GM04504 (cell line): Measurements from ENCODE around the gene PADI4.

Source experiments
- DNase-seq: peaks from one replicate; pipeline ENCODE4 v3.0.0-alpha.2; 2012; ENCODE audit warnings: low read depth

Gene PADI4

DNA sequence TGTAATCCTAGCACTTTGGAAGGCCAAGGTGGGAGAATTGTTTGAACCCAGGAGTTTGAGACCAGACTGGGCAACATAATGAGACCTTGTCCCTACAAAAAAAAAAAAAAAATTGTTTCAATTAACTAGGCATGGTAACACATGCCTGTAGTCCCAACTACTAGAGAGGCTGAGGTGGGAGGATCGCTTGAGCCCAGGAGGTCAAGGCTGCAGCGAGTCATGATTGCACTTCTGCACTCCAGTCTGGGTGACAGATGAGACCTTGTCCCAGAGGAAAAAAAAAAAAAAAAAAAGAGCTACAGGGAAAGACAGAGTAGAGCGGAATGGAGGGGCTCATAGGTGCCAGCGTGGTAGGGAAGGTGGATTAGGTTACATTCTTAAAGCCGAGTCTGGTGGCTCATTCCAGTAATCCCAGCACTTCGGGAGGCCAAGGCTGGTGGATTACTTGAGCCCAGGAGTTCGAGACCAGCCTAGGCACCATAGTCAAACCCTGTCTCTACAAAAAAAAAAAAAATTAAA lies 43.0 kb downstream of the PADI4 start:
- DNase-seq = no peak

DNA sequence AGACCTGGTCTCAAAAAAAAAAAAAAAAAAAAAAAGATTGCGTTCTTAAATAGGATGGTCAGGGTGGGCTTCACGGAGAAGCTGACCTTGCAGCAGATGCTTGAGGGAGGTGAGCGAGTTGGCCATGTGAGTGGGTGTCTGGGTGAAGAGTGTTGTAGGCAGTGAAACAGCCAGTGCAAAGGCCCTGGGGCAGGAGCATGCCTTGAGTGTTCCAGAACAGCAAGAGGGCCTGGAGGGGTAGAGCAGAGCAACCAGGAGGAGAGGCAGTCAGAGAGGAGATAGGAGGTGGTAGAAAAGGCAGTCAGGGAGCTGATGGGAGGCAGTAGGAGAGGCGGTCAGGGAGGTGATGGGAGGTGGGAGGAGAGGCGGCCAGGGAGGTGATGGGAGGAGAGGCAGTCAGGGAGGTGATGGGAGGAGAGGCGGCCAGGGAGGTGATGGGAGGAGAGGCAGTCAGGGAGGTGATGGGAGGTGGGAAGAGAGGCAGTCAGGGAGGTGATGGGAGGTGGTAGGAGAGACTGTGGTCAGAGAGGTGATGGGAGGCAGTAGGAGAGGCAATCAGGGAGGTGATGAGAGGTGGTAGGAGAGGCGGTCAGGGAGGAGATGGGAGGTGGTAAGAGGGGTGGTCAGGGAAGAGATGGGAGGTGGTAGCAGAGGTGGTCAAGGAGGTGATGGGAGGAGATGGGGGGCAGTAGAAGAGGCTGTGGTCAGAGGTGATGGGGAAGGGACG lies 43.8 kb downstream of the PADI4 start:
- DNase-seq = no peak

DNA sequence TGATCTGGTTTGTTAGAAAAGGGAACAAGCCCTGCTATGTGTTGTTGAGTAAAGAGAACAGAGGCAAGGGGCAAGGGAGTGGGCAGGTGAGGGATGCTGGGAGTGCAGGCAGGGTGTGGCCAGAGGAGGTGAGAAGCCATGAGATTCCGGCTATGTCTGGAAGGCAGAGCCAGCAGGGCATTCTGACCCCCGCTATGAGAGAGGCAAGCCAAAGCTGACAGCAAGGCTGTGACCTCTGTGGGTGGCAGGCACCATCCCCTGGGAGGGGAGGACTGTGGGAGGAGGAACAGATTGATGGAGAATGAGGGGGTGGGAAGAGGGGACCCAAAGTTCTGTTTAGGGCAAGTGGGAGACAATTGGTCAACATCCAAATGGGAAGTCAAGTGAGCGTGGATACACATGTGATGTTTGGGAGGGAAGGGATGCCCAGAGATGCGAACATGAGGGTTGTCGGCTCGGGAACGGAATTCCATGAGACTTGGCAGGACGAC lies 44.5 kb downstream of the PADI4 start:
- DNase-seq = no peak

DNA sequence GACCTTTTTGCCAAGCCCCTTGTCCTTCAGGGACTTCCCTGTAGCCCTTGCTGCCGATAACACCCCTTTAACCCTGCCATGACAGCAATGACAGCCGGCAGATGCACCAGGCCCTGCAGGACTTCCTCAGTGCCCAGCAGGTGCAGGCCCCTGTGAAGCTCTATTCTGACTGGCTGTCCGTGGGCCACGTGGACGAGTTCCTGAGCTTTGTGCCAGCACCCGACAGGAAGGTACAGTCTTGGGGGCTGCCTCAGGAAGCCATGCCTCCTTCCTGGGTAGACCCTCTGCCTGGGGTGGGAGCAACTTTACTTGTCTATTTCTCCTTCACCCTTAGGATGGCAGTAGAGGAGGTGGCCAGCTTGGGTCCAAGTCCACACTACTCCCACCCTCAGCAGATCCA lies 47.9 kb downstream of the PADI4 start:
- no peak for DNase-seq

DNA sequence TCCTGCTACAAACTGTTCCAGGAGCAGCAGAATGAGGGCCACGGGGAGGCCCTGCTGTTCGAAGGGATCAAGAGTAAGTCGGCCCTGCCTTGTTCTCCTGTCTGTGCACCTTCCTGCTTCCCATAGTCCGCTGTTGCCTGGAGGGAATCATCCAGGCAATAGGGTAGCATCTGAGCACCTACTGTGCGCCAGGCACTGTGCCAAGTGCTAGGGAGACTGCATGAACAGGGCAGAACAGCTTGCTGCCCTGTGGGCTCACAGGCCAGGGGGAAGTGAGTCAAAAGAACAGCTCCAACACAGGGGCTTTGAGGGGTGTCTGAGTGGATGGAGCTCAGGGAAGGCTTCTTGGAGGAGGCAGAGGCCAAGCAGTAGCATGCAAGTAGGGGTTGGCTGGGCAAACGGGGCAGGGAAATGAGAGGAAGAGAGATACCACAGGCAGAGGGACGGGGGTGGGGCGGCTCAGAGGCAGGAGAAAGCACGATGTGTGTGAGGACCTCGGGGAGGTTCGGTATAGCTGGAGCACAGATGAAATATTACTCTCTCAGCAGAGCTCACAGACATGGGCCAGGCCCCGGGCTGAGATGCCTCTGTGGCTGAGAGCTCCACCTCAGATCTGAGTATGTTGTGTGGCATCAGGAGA lies 48.5 kb downstream of the PADI4 start:
- DNase-seq = no peak

DNA sequence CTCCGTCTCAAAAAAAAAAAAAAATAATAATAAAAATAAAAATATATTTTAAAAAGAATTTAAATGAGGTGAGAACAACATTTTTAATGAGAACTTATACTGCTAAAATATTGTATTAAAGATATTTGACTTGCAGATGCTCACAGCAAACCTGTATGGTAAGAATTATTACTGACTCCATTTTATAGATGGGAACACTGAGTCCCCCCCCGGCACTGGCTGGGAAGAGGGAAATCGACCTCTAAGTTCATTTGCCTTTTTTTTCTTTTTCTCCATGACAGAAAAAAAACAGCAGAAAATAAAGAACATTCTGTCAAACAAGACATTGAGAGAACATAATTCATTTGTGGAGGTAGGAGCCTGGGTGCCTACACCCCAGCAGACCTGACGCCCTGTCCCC lies 50.6 kb downstream of the PADI4 start:
- DNase-seq = no peak

DNA sequence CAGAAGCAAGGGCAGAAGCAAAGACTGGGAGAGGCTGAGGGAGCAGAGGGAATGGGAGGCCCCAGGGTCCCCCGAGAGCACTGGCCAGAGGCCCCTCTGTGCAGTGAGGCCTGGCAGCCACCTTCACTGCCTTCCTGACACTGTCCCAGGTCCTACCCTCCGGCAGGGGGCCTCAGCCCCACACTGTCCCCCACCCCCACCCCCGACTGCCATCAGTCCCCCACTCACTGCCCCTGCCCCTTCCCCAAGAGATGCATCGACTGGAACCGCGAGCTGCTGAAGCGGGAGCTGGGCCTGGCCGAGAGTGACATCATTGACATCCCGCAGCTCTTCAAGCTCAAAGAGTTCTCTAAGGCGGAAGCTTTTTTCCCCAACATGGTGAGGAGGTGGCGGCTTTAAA lies 51.0 kb downstream of the PADI4 start:
- no peak for DNase-seq

DNA sequence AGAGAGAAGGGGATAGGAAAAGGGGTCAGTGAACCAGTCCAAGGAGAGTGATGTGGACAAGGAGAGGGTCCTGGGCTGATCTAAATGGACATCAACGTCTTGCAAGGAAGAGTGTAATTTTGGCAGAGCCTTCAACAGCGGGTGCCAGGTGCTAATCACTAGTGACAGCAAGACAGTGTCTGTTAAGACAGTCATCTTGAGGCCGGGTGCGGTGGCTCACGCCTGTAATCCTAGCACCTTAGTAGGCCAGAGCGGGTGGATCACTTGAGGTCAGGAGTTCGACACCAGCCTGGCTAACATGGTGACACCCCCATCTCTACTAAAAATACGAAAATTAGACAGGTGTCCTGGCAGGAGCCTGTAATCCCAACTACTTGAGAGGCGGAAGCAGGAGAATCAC lies 51.8 kb downstream of the PADI4 start:
- DNase-seq = no peak

DNA sequence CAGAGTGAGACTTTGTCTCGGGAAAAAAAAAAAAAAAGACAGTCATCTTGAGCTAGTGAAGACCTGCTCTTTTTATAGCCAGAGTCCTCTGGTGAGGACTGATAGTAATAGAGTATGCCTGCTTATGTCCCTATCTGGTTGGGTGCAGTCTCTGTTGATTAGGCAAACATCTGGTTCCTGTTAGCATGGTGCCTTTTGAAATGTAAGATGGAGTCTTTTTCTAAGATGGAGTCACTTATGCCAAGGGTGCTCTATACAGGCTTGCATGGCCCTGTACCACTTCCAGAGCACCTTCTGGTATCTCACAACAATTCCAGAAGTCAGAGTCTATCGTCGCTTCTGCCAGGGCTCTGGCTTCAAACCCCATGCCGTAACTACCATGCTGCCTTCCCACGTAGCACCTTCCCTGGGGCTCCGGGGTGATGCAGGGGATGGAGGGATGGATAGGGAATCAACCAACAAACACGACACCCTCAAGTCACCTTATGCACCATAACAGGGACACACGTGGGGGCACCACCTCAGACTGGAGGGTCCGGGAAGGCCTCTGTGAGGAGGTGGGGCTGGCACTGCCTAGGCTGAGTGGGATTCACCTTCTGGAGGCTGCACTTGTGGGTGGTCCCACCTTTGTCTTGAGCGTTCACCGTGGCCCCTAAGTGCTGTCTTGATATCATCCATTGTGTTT lies 52.4 kb downstream of the PADI4 start:
- no peak for DNase-seq

DNA sequence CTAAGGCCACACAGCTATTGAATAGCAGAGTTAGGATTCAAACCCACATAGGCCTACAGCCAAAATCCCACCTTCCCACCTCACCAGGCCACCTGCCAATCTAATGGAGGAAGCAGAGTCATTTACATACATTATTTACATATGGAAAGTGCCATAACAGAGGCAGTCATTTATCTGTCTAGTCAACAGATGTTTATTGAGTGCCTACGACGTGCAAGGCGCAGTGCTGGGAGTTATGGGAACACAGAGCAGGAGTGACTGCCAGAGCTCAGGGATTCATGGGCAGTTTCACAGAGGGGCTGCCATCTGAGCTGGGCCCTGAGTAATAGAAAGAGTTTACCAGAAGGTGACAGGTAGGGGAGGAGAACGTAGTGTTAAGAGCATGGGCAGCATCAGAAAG lies 53.7 kb downstream of the PADI4 start:
- DNase-seq = no peak

DNA sequence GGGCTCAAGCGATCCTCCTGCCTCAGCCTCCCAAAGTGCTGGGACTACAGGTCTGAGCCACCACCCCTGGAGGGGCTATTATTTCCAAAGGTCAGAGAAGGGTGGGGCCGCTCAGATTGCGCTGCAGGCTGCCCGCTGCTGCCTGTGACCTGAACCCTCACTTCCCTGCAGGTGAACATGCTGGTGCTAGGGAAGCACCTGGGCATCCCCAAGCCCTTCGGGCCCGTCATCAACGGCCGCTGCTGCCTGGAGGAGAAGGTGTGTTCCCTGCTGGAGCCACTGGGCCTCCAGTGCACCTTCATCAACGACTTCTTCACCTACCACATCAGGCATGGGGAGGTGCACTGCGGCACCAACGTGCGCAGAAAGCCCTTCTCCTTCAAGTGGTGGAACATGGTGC lies 55.4 kb downstream of the PADI4 start:
- no peak for DNase-seq

DNA sequence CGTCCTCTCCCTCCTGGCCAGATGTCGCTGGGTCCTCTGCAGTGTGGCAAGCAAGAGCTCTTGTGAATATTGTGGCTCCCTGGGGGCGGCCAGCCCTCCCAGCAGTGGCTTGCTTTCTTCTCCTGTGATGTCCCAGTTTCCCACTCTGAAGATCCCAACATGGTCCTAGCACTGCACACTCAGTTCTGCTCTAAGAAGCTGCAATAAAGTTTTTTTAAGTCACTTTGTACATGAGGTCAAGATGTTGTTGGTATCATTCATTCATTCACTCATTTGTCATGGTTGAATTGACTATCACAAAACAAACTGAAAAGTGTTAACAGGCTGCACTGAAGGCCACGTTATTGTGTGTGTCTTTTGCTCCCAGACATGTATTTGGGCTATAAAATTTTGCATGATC lies 55.8 kb downstream of the PADI4 start:
- no peak for DNase-seq

DNA sequence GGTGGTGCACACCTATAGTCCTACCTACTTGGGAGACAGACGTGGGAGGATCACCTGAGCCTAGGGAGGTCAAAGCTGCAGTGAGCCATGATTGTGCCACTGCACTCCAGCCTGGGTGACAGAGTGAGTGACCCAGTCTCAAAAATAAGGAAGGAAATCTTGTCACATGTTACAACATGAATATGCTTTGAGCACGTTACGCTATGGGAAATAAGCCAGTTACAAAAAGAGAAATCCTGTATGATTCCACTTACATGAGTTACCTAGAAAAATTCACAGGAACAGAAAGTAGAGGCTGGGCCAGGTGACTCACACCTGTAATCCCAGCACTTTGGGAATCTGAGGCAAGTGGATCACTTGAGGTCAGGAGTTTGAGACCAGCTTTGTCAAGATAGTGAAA lies 57.3 kb downstream of the PADI4 start:
- DNase-seq = no peak

DNA sequence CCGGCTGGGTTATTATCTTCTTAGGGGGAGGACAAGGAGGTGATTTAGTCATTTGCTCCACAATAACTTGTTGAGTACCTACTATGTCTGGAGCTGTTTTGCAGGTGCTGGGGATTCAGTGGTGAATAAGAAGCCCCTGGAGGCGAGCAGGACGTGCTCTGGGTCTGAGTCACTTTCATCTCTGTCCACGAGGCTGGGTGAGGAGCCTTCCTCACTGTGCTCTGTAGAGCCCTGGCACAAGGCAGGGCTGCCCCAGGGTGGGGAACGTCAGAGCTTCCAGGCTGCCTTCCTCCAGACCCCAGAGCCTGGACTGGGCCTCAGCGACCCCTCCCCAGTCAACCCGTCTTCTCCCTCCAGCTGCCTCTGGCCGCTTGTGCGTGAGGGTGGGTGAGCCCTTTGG lies 61.5 kb downstream of the PADI4 start:
- DNase-seq = no peak

DNA sequence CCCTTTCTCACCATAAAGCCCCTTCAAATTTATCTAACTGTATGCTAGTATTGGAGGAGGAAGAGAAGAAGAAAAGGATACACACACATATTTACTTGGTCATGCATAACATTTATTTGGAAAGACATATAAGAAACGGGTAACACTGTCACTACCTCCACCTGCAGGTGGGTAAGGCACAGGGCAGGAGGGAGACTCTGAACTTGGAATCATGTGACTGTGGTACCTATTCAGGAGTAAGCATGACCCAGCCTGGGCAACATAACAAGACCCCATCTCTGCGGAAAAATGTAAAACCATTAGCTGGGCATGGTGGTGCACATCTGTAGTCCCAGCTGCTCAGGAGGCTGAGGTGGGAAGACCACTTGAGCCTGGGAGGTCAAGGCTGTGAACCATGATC lies 62.6 kb downstream of the PADI4 start:
- DNase-seq = no peak

DNA sequence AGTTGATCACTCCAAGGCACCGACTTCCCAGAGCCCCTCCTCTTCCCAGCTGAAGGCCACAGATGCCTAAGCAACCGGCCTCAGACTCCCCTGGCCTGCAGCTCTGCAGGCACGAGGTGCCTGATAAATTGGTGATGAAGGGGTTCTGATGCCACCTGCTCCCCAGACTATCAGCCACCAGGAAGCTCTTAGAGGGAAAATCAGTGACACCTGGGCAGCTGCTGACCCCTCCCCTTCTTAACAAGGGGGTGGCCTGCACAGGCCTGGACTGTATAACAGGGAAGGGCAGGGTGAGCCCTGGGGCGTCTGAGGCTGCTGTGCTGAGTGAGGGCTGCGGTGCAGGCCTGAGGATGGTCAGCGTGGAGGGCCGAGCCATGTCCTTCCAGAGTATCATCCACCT lies 63.9 kb downstream of the PADI4 start, which contains the start of gene PADI6:
Gene PADI6 (plus strand): TSS at position 301 of the 400 bp plus-strand sequence. CDS start 50 bp downstream, at position 351.
- no peak for DNase-seq

DNA sequence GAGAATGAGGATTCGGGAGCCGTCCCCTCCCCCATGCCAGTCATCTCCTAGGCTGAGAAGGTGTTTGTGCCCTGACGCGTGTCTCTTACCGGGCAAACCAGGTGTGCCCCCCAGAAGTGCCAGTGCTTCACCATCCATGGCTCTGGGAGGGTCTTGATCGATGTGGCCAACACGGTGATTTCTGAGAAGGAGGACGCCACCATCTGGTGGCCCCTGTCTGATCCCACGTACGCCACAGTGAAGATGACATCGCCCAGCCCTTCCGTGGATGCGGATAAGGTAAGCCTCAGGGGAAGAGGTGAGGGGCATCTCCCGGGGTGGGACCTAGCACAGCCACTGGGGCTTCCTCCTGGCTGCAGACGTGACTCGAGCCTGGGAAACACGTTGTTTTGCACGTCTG lies 65.0 kb downstream of the PADI4 start:
- DNase-seq = no peak

DNA sequence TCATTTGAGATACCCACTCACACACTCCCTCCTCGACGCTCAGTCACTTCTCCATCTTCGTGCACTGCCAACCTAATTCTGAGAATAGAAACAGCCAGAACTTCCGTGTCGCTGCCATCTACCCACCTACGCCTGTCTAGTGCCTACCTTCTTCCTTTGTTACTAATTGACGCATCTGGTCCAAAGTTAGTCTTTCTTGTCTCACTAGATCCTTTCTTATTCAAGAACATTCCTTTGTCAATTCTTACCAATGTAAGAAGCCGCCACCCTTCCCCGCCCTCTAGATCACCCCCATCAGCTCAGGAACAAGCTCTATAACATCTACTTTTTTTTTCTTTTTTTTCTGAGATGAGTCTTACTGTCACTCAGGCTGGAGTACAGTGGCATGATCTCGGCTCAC lies 67.7 kb downstream of the PADI4 start:
- no peak for DNase-seq

DNA sequence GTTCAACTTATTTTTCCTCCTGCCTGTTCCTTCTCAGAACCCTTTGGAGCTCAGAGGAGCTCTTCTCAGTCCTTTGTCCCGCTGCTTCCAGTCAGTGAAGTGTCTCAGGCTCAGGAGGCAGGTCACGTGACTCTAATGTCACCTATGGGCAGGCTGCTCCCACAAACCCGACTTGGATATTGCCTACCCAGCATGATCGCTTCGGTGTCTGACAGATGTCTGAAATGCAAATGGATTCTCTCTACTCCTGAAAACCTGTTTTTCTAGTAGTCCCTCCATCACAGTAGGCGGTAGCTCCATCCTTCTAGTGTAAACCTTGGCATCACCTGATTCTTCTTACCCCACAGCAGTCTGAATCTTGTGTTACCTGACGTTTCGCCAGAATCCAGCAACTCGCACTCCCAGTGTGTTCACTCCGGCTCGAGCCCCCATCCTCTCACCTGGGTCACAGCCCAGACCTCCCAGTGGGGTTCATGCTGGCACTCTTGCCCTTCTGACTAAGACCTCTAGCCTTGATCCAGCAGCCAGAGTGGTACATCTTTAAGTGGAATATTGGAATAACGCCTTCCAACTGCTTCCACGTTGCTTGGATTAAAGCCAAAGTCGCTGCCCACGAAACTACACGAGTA lies 69.4 kb downstream of the PADI4 start:
- no peak for DNase-seq

DNA sequence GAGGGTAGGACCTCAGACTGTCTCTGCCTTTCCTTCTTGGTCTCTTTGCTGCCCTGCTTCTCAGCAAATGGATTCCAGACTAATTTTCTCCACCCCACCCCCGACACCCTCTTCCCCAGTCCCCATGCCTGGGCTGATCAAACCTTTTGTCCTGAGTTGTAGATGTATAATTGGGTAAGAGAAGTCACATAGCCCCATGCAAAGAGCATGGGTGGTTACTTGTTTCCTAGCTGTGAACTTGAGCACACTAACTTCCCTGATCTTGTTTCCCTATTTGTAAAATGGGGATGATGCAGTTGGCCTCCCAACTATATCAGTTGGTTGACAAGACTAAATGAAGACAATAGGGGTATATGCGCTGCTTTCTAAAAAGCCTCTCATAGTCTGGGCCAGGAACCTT lies 73.2 kb downstream of the PADI4 start:
- no peak for DNase-seq

DNA sequence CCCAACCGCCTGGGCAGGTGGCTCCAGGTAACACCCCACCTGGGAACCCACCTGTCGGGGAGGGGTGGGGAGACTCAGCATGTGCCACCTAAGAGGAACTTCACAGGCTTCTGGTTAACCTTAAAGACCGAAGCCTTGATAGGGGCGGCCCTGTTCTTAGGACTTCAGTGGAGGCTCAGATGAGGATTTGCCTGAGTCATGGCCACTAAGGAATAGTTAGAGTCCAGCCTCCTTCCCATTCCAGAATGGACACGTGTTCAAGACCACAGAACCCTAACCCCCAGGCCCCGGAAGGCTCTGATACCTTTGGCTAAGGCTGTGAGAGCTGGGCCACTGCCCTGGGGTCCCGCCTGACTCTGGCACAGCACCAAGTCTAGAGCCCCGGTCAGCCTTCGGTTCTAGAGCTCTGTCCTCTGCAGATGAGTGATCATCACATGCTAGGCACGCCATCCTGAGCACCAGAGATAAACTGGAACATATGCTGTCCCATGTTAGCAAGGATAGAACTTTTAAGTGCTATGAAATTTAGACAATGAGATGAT lies 84.3 kb downstream of the PADI4 start:
- DNase-seq = no peak

DNA sequence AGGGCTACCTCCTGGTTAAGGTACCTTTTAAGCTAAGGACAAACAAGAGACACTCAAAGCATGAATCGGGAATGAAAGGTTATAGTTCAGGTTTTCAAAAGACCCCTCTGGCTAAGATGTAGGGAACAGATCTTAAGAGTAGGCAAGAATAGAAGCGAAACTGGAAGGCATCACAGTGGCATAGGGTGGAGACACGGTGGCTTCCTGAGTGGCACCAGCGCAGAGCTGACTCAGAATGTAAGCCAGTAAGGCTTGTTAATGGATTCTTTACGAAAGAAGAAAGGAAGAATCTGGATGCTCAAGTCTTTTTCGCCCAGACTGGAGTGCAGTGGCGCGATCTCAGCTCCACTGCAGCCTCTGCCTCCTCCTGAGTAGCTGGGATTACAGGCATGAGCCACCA lies 85.2 kb downstream of the PADI4 start:
- no peak for DNase-seq
